Breast epithelium (tissue), 4 donors: ENCODE data around the gene CYTH1. TPM values are rescaled to one million over a fixed set of nuclear protein-coding genes. Genes with fewer than 3 reads are reported as not detected.

Source experiments
- DNase-seq, 2 donors: peaks; one replicate each; pipeline ENCODE4 v3.0.0-alpha.2; 2019; ENCODE audit warnings: low spot score in 2 of 2
- H3K27ac ChIP-seq, 2 donors: fragments of 200-600 bp; sonication (generic) in 1 of 2; one replicate each; pipeline ENCODE4 v1.5.1; 2016 to 2019; ENCODE audit warnings: mild to moderate bottlenecking in 1 of 2
- H3K27me3 ChIP-seq, 2 donors: fragments of 200-600 bp; sonication (generic) in 1 of 2; one replicate each; pipeline versions ENCODE4 v1.5.1 to v1.6.0; 2017 to 2019; ENCODE audit warnings: control low read depth in 1 of 2, mild to moderate bottlenecking in 1 of 2
- H3K36me3 ChIP-seq: fragments of 200-600 bp; one replicate; pipeline ENCODE4 v1.5.1; 2019
- H3K4me1 ChIP-seq, 2 donors: fragments of 200-600 bp; sonication (generic); one replicate each; pipeline ENCODE4 v1.5.1; 2016 to 2019; ENCODE audit warnings: control low read depth in 1 of 2
- H3K4me3 ChIP-seq, 3 donors: fragments of 200-600 bp; sonication (generic); 1 replicate in 2 of 3; 2 replicates in 1 of 3; pipeline ENCODE4 v1.5.1; 2016 to 2019; ENCODE audit warnings: mild to moderate bottlenecking in 3 of 3, moderate library complexity in 2 of 3
- H3K9me3 ChIP-seq, 2 donors: fragments of 200-600 bp; sonication (generic) in 1 of 2; one replicate each; pipeline ENCODE4 v1.5.1; 2016 to 2019; ENCODE audit warnings: control low read depth in 1 of 2
- POLR2A ChIP-seq: fragments of 450-650 bp; IDR thresholded peaks from one replicate; pipeline ENCODE4 v1.6.1; 2016; ENCODE audit warnings: antibody characterized with exemption, mild to moderate bottlenecking, moderate library complexity
- POLR2AphosphoS5 ChIP-seq, 3 donors: sonication (generic); formaldehyde crosslinking; IDR thresholded peaks; one replicate each; pipeline ENCODE4 v1.6.1; 2017; ENCODE audit warnings: antibody characterized with exemption in 3 of 3
- intact Hi-C: fragments of 100-400 bp; cut with DNase I; formaldehyde crosslinking; loops from one replicate; pipeline ENCODE4 v1.15.1; 2023; ENCODE audit warnings: low total_unique reads
- total RNA-seq, 3 donors: library from RNA; depleted of rRNA; stranded (reverse); fragments of >200 nt; gene quantifications; one replicate each; pipeline ENCODE4 v1.1.0, GENCODE V29; 2016
- TF ChIP-seq, protein P1 (sequence below), 3 donors: fragments of 450-650 bp; IDR thresholded peaks; one replicate each; pipeline ENCODE4 v1.5.1; 2016 to 2017; ENCODE audit warnings: antibody characterized with exemption in 3 of 3, mild to moderate bottlenecking in 3 of 3, moderate library complexity in 3 of 3

The CYTH1 gene
- total RNA-seq, 3 donors from 2014 or later, result 49.5 to 64.8 (median 50.7) TPM

DNA sequence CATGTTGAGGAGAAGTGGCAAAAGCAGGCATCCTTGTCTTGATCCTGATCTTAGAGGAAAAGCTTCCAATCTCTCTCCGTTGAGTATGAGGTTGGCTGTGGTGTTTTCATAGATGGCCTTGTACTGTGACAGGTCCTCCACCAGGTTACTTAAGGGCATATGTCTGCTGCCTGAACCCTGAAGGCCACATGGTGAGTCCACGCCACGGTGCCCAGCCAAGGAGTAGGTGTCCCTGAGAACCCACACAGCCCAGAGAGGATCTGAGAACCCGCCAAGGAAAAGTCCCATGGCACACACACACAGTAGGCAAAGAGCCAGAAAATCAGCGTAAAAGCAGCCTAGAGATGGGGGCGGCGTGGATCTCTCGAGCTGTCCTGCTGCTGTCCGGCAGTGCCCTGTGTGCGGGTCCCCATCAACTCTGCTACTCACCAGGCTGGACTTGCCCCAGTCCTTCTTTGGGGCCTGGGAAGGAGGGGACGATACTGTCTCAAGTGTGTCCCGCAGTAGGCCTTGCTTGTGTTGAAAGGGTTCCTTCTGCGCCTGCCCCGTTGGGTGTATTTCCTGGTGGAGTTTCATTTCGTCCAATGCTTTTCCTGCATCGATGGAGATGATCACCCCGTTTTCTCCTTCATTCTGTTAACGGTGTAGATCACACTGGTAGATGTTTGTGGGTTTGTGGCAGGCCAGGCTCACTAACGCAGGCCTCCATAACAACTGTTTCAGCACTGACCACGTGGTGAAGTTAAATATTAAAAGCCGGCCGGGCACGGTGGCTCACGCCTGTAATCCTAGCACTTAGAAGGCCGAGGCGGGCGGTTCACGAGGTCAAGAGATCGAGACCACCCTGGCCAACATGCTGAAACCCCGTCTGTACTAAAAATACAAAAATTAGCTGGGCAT, 114.1 kb downstream of the CYTH1 start:
- Histone ChIP-seq H3K27ac (no peak overlapping the region), H3K4me3 (no peak overlapping the region), H3K4me1 (no peaks in the 10 kb centered on the region), H3K9me3 (no peaks in the 10 kb centered on the region), H3K27me3 (no peaks in the 10 kb centered on the region), H3K36me3 (no peaks in the 10 kb centered on the region)
- intact Hi-C loops, result no loop called here
- TF ChIP-seq POLR2AphosphoS5 (IDR thresholded peaks at IDR 0.05), result no peak
- TF ChIP-seq POLR2A, result no peak
- TF ChIP-seq, protein P1, sequence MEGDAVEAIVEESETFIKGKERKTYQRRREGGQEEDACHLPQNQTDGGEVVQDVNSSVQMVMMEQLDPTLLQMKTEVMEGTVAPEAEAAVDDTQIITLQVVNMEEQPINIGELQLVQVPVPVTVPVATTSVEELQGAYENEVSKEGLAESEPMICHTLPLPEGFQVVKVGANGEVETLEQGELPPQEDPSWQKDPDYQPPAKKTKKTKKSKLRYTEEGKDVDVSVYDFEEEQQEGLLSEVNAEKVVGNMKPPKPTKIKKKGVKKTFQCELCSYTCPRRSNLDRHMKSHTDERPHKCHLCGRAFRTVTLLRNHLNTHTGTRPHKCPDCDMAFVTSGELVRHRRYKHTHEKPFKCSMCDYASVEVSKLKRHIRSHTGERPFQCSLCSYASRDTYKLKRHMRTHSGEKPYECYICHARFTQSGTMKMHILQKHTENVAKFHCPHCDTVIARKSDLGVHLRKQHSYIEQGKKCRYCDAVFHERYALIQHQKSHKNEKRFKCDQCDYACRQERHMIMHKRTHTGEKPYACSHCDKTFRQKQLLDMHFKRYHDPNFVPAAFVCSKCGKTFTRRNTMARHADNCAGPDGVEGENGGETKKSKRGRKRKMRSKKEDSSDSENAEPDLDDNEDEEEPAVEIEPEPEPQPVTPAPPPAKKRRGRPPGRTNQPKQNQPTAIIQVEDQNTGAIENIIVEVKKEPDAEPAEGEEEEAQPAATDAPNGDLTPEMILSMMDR (IDR thresholded peaks at IDR 0.05), result no peak
- DNase-seq, result no peak

GRCh38 chr17:78667091-78667490, 115.0 kb downstream of the CYTH1 start:
- H3K4me3 ChIP-seq, result no peak overlapping the region
- intact Hi-C loops, result no loop called here
- no peaks in the 10 kb centered on the region for H3K4me1 ChIP-seq
- H3K27ac ChIP-seq, result no peak overlapping the region
- no peak for DNase-seq
- TF ChIP-seq, protein P1 (IDR thresholded peaks at IDR 0.05), result no peak
- TF ChIP-seq POLR2A (no peak), POLR2AphosphoS5 (IDR thresholded peaks at IDR 0.05) (no peak)
- no peaks in the 10 kb centered on the region for H3K36me3 ChIP-seq
- no peaks in the 10 kb centered on the region for H3K27me3 ChIP-seq
- H3K9me3 ChIP-seq, result no peaks in the 10 kb centered on the region

DNA sequence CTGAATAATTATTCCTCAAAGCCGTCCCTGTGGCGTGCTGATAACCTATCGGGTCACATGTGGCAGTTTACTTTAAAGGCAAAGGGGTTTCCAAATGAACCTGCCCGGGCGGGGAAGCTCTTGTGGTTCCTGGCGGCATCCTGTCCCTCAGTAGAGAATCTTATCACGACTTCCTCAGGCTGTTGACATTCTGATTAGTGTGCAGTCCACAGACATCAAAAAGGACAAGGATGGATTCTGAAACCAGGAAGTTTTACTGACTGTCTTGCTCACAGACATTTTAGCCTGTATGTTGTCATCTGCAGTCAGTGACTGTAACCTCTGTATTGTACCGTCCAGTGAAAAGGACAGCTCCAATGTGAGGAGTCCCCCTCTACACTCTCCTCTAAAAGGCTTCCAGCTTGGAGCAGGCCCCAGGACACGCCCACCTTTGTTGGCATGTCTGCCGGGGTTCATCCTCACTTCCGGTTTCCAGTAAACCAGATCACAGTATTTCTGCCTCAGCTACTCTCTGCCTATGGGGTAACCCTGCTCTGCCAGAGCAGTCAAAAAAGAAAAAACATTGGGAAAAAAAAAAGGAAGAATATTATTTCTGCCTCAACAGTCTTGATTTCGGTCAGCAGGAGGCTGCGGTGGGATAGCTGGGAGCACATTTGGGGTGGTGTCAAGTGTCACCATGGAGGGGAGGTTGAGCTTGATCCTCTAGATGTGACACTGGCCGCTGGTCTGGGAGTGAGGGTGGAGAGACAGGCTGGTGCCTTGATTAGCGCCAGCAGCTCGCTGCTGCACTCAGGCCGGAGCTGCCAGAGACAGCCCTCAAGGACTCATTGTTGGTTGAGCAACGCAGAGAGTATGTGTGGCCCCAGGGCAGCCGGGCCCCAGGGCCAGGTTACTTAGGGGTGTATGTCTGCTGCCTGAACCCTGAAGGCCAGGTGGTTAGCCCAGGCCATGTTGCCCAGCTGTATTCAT, 115.8 kb downstream of the CYTH1 start:
- peak overlapping the region in 1 of 2 donors; percentile 43 for H3K27ac ChIP-seq
- DNase-seq, result no peak

DNA sequence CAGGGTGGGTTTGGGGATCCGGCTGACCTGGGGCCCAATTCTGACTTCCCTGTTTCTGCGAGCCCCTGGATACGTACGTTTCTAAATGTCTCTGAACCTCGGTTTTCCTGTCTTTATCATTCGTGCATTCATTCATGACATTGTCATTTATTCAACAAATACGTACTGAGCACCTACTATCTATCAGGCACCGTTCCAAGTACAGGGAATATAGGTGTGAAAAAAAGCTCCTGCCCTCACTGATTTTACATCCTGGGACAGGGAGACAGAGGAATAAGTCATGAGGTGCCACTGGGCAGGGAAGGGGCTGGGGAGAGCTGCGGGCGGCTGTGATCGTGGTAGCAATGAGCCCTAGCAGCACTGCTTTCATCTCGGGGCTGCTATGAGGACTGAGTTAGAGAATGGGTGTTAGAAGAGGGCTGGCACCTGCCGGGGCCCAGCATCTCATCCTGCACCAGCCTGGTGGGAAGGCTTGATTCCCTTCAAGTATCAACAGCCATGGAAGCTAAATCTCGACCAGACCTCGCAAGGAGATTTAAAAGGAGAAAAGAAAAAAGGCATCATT, 116.6 kb downstream of the CYTH1 start:
- Histone ChIP-seq H3K27me3 (no peaks in the 10 kb centered on the region), H3K9me3 (no peaks in the 10 kb centered on the region), H3K36me3 (no peaks in the 10 kb centered on the region), H3K27ac (peak overlapping the region in 1 of 2 donors; percentile 43), H3K4me3 (no peak overlapping the region), H3K4me1 (no peaks in the 10 kb centered on the region)
- intact Hi-C loops, result no loop called here
- DNase-seq, result no peak
- no peak for TF ChIP-seq POLR2AphosphoS5 (IDR thresholded peaks at IDR 0.05)
- TF ChIP-seq POLR2A, result no peak
- TF ChIP-seq, protein P1 (IDR thresholded peaks at IDR 0.05), result no peak

More for the DNA sequence above, 115.8 kb downstream of the CYTH1 start:
- Histone ChIP-seq H3K27me3 (no peaks in the 10 kb centered on the region), H3K4me1 (no peaks in the 10 kb centered on the region), H3K36me3 (no peaks in the 10 kb centered on the region), H3K4me3 (no peak overlapping the region), H3K9me3 (no peaks in the 10 kb centered on the region)
- TF ChIP-seq POLR2A (no peak), POLR2AphosphoS5 (IDR thresholded peaks at IDR 0.05) (no peak)
- TF ChIP-seq, protein P1 (IDR thresholded peaks at IDR 0.05), result no peak
- intact Hi-C loops, result no loop called here
